HG03575 (cell line): ENCODE measurements around the gene ZBTB20.

Source experiments
- ATAC-seq: cut with Tn5 transposase; IDR thresholded peaks from one replicate; pipeline ENCODE4 v1.9.1; 2021; ENCODE audit not compliant: unreplicated experiment, insufficient number of reproducible peaks, low FRiP score; ENCODE audit errors: extremely low read depth

ZBTB20 gene

DNA sequence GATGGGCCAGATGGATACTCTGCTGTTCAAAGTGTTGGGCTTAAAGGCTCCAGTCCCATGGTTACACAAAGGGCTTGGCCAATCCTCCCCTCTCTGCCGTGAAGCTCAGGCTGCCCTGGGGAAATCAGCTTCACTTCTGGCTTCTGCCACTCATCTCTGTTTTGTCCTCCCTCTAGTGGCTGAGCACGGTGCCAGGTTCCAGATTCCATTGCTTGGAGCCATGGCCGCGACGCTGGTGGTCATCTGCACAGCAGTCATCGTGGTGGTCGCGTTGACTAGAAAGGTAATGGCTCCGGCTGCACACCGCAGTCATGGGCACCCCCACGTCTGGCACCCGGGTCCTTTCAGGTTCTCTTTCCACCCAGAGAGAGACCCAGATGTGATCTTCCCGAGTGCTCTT lies 847.7 kb downstream of the ZBTB20 start:
- ATAC-seq, result no peak

DNA sequence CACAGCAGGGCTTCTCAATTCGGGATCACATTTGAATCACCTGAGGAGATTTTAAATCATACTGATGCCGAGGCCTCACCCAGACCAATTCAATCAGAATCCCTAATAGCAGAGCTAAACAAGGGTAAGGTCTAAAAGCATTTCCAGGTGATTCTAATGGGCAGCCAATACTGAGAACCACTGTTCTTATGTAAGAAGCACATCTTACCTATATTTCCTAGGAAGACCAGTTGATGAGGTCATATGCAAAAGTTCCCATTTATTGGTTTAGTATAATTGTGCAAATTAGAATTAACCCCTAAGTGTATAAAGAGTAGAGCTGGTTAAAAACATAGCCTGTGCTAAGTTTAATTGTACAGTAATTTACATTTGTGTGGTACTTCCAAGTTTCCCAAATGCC lies 851.1 kb downstream of the ZBTB20 start:
- no peak for ATAC-seq

- ATAC-seq, result no peak
Measured at GRCh38 chr3:114294940-114295480, 852.1 kb downstream of the ZBTB20 start.

GRCh38 chr3:114293838-114294535 lies 853.1 kb downstream of the ZBTB20 start, which contains the start of gene TIGIT:
TIGIT (plus strand) TSS chr3:114294028; CDS start chr3:114294062, 34 bp downstream.
- no peak for ATAC-seq

- ATAC-seq, result peak; percentile 79
Measured at GRCh38 chr3:114290911-114291901, 855.9 kb downstream of the ZBTB20 start.

DNA sequence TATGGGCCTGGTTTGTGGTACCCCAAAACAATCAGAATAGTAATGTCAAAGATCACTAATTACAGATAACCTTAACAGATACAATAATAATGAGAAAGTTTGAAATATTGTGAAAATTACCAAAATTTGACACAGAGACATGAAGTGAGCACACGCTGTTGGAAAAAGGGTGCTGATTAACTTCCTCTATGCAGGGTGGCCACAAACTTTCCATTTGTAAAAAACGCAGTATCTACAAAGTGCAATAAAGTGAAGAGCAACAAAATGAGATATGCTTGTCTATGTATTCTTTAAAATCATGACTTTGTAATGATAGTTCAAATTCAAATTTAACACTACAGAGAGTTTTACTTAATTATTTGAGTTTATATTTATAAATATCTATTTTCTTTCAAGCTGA lies 860.8 kb downstream of the ZBTB20 start:
- ATAC-seq, result no peak

- ATAC-seq, result no peak
Measured at GRCh38 chr3:114285648-114286230, 861.3 kb downstream of the ZBTB20 start.

- ATAC-seq, result no peak
Measured at GRCh38 chr3:114284644-114285043, 862.4 kb downstream of the ZBTB20 start.
